Endothelial cell of umbilical vein (primary cell): ENCODE measurements around the gene SCAPER. TPM values are rescaled to one million over a fixed set of nuclear protein-coding genes. Genes with fewer than 3 reads are reported as not detected.

Experiments used
- BruUV-seq: library from RNA; stranded (reverse); fragments of 400-500 nt; replicated peaks from 2 replicates; lab custom pipeline; 2021; lab: Mats Ljungman, UMichigan
- CTCF ChIA-PET: fragments of 300-600, 350-600 bp; sonication (Branson Sonifier 250); formaldehyde crosslinking; loops from one replicate; lab custom pipeline; 2021; ENCODE audit warnings: antibody characterized with exemption, inconsistent platforms; lab: Charles Lee
- POLR2A ChIA-PET: fragments of 300-600, 350-600 bp; sonication (Branson Sonifier 250); formaldehyde crosslinking; loops from one replicate; lab custom pipeline; 2021; ENCODE audit warnings: antibody characterized with exemption, inconsistent platforms; lab: Charles Lee
- DNase-seq: peaks from one replicate; pipeline ENCODE4 v3.0.0-alpha.2; 2011; ENCODE audit warnings: low read depth, low spot score
- FAIRE-seq: peaks from 2 replicates; lab custom pipeline; 2011; peaks lifted over from hg19 to GRCh38; lab: Jason Lieb, UNC
- H2AFZ ChIP-seq: 2 replicates; pipeline ENCODE4 v1.6.0; 2012; ENCODE audit warnings: low read depth, low read length, control low read depth, inconsistent platforms
- H3K27ac ChIP-seq: 2 replicates; pipeline ENCODE4 v1.5.1; 2011; ENCODE audit warnings: low read depth, mild to moderate bottlenecking, control low read depth, low read length, moderate library complexity; ENCODE audit not compliant: insufficient read depth
- H3K27me3 ChIP-seq, 2 experiments: 2 replicates each; pipeline versions ENCODE4 v1.6.0 to v1.6.1; 2011; ENCODE audit warnings: low read length in 2 of 2, mixed read lengths in 1 of 2; ENCODE audit not compliant: control insufficient read depth in 2 of 2, insufficient read depth in 2 of 2
- H3K36me3 ChIP-seq, 2 experiments: 2 replicates in 1 of 2; 3 replicates in 1 of 2; pipeline ENCODE4 v1.5.1; 2011; ENCODE audit warnings: low read length in 2 of 2, mild to moderate bottlenecking in 1 of 2, moderate library complexity in 1 of 2; ENCODE audit not compliant: control insufficient read depth in 2 of 2, insufficient read depth in 2 of 2; ENCODE audit errors: extremely low read depth in 1 of 2
- H3K4me1 ChIP-seq: 3 replicates; pipeline ENCODE4 v1.5.1; 2011; ENCODE audit warnings: mild to moderate bottlenecking, low read length; ENCODE audit not compliant: control insufficient read depth, insufficient read depth; ENCODE audit errors: extremely low read depth
- H3K4me2 ChIP-seq: 2 replicates; pipeline ENCODE4 v1.6.1; 2011; ENCODE audit warnings: low read length, control low read depth, mixed read lengths; ENCODE audit not compliant: insufficient read depth
- H3K4me3 ChIP-seq, 3 experiments: fragments of 200-600 bp in 1 of 3; sonication (generic), shearing (Covaris generic) in 1 of 3; replicated peaks in 1 of 3; 2 replicates each; pipeline ENCODE4 v1.5.1; 2011 to 2016; ENCODE audit warnings: control low read depth in 3 of 3, low read length in 3 of 3, mild to moderate bottlenecking in 2 of 3, inconsistent platforms in 1 of 3, low read depth in 1 of 3, moderate library complexity in 1 of 3; ENCODE audit not compliant: insufficient read depth in 1 of 3
- H3K79me2 ChIP-seq: 2 replicates; pipeline ENCODE4 v1.6.0; 2012; ENCODE audit warnings: low read length, inconsistent platforms; ENCODE audit not compliant: control insufficient read depth, insufficient read depth
- H3K9ac ChIP-seq: replicated peaks from 2 replicates; pipeline ENCODE3; 2011; ENCODE audit warnings: low read length, control low read depth; ENCODE audit not compliant: insufficient read depth; ENCODE audit errors: extremely low read depth
- H3K9me1 ChIP-seq: replicated peaks from 3 replicates; pipeline ENCODE4 v1.6.0; 2011; ENCODE audit warnings: mild to moderate bottlenecking, low read length; ENCODE audit not compliant: control insufficient read depth, insufficient read depth; ENCODE audit errors: extremely low read depth
- H3K9me3 ChIP-seq: replicated peaks from 2 replicates; pipeline ENCODE4 v1.5.1; 2012; ENCODE audit warnings: low read length, inconsistent platforms; ENCODE audit not compliant: control insufficient read depth, insufficient read depth
- H4K20me1 ChIP-seq: replicated peaks from 2 replicates; pipeline ENCODE3; 2011; ENCODE audit warnings: mild to moderate bottlenecking, low read length; ENCODE audit not compliant: control insufficient read depth, insufficient read depth; ENCODE audit errors: extremely low read depth
- CTCF ChIP-seq, 2 donors: IDR thresholded peaks; 1 replicate in 1 of 2; 2 replicates in 1 of 2; pipeline ENCODE4 v1.5.1; 2011; ENCODE audit warnings: low read length in 2 of 2, mild to moderate bottlenecking in 2 of 2, moderate library complexity in 2 of 2, control low read depth in 1 of 2, inconsistent platforms in 1 of 2, low read depth in 1 of 2; ENCODE audit not compliant: insufficient read depth in 1 of 2; ENCODE audit errors: extremely low read depth in 1 of 2
- EZH2 ChIP-seq: IDR thresholded peaks from 2 replicates; pipeline ENCODE4 v1.6.1; 2012; ENCODE audit warnings: borderline replicate concordance, low read depth, mild to moderate bottlenecking, moderate library complexity, low read length, inconsistent platforms; ENCODE audit not compliant: severe bottlenecking
- FOS ChIP-seq: IDR thresholded peaks from 2 replicates; pipeline ENCODE4 v1.6.1; 2011; ENCODE audit warnings: mild to moderate bottlenecking, low read length, moderate library complexity, borderline replicate concordance; ENCODE audit not compliant: insufficient read depth
- GATA2 ChIP-seq: IDR thresholded peaks from 2 replicates; pipeline ENCODE4 v1.7.0; 2011; ENCODE audit warnings: low read depth, mild to moderate bottlenecking, moderate library complexity, mixed read lengths, low read length; ENCODE audit not compliant: insufficient read length, insufficient read depth
- JUN ChIP-seq: IDR thresholded peaks from 2 replicates; pipeline ENCODE4 v1.6.1; 2011; ENCODE audit warnings: borderline replicate concordance, low read depth; ENCODE audit not compliant: insufficient read length, insufficient read depth
- MAX ChIP-seq: IDR thresholded peaks from 2 replicates; pipeline ENCODE4 v1.6.1; 2011; ENCODE audit not compliant: insufficient read depth, insufficient read length
- MYC ChIP-seq: IDR thresholded peaks from one replicate; pipeline ENCODE4 v1.6.1; 2011; ENCODE audit warnings: mild to moderate bottlenecking, low read depth, low read length
- POLR2A ChIP-seq: IDR thresholded peaks from 2 replicates; pipeline ENCODE4 v1.6.1; 2012; ENCODE audit warnings: low read depth, mild to moderate bottlenecking, control low read depth, low read length
- POLR2AphosphoS5 ChIP-seq: IDR thresholded peaks from 2 replicates; pipeline ENCODE4 v1.6.1; 2012; ENCODE audit warnings: low read depth, mild to moderate bottlenecking, control low read depth, low read length, moderate library complexity; ENCODE audit not compliant: insufficient read depth
- dilution Hi-C: fragments of 300-500 bp; cut with MboI; formaldehyde crosslinking; loops from one replicate; pipeline ENCODE4 v1.15.0; 2019; ENCODE audit warnings: low sequenced_read_pairs; ENCODE audit not compliant: extremely low pct_ligation_motif_present
- intact Hi-C: fragments of 100-400 bp; cut with micrococcal nuclease; formaldehyde crosslinking; loops from one replicate; pipeline ENCODE4 v1.10.0; 2022
- polyA plus RNA-seq, 4 experiments: library from polyadenylated mRNA; depleted of rRNA in 3 of 4; stranded (reverse) in 3 of 4; unstranded in 1 of 4; fragments of >200 nt; gene quantifications; 2 replicates each; pipeline versions ENCODE4 v1.2.1 to v1.2.3, GENCODE V29; 2011 to 2012; ENCODE audit warnings: missing spikeins in 1 of 4
- total RNA-seq: library from RNA; stranded (reverse); gene quantifications from 2 replicates; pipeline ENCODE4 v1.2.3, GENCODE V29; 2021

SCAPER gene
- total and polyA plus RNA-seq, 2 donors (not counting 3 experiments of a cell fraction or from before 2014, with no cell fraction given): 2.7 to 12.7 TPM

- Histone ChIP-seq H4K20me1 (no peaks in the 10 kb centered on the region), H3K36me3 (peaks cover 0 to 8% of the 10 kb centered on the region in 2 experiments), H3K4me3 (no peak overlapping the region), H3K4me1 (no peaks in the 10 kb centered on the region), H3K27ac (no peak overlapping the region), H3K9me3 (no peaks in the 10 kb centered on the region), H3K4me2 (no peak overlapping the region), H2AFZ (no peak overlapping the region), H3K9ac (no peak overlapping the region), H3K9me1 (no peaks in the 10 kb centered on the region), H3K27me3 (no peaks in the 10 kb centered on the region), H3K79me2 (no peaks in the 10 kb centered on the region)
- DNase-seq: no peak
- FAIRE-seq: no peak
- POLR2A ChIA-PET: no interaction called here
- CTCF ChIA-PET: interaction anchor here (0.9 to 2.2 kb wide), 16 partner anchors 9 to 879 kb away, joined by 3 to 15 read pairs (median 4); no protein-coding TSS in a partner anchor
- TF ChIP-seq EZH2 (no peak), CTCF (IDR thresholded peaks at IDR 0.05; ENCODE audit: extremely low read depth in 1 of 2, insufficient read depth in 1 of 2, low read depth in 1 of 2, low read length in 2 of 2) (no peak), MAX (no peak), POLR2A (no peak), GATA2 (no peak), FOS (no peak), JUN (no peak), MYC (no peak), POLR2AphosphoS5 (no peak)
- BruUV-seq: no TSS peak
- intact Hi-C loops (no loop called here), dilution Hi-C loops (no loop called here)
These were observed 36.5 kb upstream of the SCAPER start for GRCh38 chr15:76941636-76942035.
